HG02884 (cell line): Measurements from ENCODE around the gene MAPK7.
A peak's percentile ranks its signal among the peaks of the same experiment; 100 is the strongest.

Experiments
- ATAC-seq: cut with Tn5 transposase; IDR thresholded peaks from one replicate; pipeline ENCODE4 v1.9.1; 2021; ENCODE audit warnings: mild to moderate bottlenecking, moderate library complexity; ENCODE audit not compliant: unreplicated experiment

The MAPK7 gene

DNA sequence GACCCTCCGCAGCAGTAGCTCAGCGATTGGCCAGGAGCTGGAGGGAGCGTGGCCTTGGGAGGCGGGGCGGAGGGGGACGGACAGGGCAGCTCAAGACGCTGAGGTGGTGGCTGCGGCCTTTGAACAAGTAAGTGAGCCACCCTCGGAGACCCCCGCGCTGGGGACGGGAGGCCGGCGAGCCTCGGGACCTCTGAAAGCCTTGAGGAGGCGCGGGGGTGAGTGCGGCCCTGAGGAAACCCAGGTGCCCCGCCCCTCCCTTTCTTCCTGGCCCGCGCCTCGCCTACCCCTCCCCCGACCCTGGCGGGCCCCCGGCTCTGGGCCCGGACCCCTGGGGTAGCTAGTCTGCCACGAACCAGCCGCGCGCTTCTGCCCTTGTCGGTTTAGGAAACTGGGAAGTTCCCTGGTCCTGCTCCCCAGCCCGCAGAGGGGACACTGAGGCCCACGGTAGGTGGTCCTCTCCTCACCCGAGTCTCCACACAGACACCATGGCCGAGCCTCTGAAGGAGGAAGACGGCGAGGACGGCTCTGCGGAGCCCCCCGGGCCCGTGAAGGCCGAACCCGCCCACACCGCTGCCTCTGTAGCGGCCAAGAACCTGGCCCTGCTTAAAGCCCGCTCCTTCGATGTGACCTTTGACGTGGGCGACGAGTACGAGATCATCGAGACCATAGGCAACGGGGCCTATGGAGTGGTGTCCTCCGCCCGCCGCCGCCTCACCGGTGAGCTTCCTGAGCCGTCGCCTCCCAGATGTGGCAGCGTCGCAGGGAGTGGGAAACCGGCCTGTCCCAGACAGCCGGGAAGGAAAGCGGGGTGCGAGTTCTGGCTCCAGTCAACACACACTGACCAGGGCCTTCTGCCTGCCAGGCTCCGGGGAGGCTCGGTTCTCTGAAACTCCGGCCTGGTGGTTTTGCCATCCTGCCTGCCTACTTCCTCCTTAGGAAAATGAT, at the start of gene MAPK7:
Gene MAPK7, plus strand, starts transcription at position 83 of the 945 bp plus-strand sequence. Its CDS starts 403 bp downstream, at position 486.
- no peak for ATAC-seq

DNA sequence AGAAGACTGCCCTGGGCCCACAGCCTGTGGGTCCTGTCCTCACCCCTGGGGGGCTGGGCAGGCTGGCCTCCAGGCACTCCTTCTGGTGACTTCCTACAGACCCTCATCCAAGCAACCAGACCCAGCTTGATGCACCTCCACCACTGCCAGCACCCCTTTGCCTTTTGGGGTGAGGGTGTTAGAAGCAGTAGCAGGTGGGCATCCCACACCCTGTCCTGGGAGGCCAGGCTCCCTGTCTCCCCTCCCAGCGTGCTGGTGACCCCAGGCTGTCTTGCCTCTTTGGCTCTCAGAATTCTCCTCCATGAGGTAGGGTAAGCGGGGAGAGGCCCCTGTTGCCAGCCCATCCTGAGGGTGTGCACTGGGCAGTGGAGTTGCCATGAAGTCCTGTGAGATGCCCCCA, 49.2 kb upstream of the MAPK7 start:
- ATAC-seq, result no peak

DNA sequence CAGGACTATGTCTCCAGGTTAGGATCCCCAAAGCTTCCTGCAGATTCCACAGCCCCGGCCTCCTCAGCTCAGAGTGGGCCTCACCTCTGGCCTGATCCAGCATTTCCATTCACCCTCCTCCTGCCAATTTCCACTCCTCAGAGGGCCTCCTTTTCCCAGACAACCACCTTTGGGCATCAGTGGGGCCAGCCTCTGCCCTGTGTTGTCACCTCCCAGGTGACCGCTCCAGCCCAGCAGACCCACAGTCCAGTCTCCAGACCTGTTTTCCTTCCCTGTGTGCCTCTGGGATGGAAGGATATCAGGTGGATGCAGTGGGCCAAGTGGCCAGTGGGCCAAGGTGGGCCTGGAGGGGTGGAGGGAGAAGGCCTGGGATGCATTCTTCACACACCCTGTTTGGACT, 48.5 kb upstream of the MAPK7 start:
- no peak for ATAC-seq

DNA sequence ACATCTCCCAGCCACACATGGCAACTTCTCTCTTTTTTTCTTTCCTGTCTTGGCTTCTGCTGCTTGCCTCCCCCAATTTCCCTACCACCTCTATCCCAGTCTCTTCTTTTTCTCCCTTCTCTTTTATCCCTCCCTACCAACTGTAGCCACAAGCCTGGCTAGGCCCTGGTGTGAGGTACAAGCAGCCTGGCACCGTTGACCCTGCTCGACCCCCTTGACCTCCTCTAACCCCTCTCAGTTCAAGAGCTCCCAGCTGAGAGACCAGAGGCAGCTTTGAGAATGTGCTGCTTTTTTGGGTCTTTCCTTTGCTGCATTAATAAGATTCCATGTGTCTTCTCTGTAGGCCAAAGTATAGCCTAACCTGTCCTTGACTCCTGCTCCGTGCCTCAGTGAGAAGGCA, 48.0 kb upstream of the MAPK7 start:
- no peak for ATAC-seq

DNA sequence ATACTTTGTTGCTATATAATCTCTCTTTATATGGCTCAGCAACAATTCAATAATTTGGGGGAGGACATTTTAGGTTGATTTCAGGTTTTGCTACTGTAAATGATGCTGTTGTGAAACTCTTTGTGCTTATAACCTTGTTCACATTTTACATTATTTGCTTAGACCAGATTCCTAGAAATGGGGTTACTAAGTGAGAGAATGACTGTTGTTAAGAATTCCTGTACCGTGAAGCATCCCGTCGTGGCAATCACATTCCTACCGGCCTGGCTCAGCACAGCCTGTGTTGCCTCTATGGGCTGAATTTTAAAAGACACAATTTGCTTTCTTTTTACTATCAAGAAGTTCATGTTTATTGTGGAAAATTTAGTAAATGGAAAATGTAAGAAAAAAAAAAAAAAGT, 47.2 kb upstream of the MAPK7 start:
- ATAC-seq, result no peak

DNA sequence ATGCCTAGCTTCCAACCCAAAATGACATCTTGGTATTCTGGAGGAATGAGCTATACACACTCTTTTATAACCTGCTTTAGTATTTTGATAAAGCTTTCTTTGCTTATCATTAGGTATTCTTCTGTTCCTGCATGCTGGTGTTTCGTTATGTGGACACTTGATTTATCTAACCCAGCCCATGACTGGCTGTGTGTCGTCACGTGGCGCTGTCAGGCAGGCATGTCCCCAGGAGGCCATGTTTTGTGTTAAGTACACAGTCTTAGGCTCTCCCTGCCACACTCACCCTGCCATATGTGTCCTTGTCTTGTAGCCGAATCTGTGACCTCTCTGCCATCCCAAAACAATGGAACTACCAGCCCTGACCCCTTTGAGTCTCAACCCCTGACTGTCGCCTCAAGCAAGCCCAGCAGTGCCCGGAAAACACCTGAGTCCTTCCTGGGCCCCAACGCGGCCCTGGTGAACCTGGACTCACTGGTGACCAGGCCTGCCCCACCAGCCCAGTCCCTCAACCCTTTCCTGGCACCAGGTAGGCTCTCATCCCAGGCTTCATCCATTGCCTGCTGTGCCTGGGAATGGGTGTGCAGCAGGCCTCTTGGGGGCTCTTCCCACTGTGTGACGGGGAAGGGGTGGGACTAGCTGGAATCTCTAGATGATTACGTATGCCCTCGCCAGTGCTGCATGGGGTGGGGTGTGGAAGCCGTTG, 46.6 kb upstream of the MAPK7 start:
- ATAC-seq, result no peak

DNA sequence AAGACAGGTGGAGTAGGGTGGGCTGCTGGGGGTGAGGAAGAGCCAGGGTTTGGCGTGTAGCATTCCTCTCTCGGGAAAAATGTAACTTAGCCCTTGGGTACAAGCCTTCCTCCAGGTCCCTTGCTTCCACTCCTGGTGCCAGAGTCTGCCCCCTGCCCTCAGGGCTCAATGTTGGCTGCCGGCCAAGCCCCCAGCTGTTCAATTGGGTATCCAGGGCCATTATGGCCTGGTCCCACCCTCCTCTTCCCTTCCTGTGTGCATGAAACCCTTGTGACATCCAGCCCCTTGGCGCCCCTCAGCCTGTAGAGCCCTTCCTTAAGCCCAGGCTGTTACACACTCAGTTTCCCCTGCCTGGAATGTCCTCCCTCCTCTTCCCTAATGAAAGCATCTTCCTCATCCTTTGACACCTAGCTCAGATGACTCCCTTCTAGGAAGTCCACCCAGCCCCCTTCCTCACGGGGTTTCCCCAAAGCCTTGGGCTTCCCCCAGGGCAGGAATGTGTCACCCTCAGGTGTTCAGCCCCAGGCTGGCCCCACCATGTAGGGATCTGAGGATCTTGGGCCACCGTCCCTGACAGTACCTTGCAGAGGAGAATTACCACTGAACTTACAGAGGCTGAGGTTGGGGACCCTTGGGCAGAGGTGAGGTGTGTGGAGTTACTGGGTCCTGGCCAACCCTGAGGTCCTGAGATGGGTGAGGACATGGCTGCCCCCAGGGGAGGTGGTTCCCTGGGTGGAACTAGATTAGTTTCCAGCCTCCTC, 45.7 kb upstream of the MAPK7 start:
- ATAC-seq, result no peak

DNA sequence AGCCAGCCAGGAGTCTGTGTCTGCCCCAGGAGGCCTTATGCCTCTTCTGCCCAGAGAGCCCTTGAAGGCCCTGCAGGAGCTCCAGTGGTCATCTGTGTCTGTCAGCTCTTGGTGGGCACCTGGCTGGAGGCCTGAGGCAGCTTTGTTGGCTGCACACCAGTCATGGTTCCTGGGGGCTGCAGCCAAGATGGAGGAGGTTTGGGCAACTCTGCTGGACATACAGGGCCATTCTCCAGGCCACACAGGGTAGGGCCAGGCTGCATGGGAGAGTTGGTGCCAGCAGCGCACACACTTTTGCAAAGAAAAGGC, 45.2 kb upstream of the MAPK7 start:
- ATAC-seq, result no peak

DNA sequence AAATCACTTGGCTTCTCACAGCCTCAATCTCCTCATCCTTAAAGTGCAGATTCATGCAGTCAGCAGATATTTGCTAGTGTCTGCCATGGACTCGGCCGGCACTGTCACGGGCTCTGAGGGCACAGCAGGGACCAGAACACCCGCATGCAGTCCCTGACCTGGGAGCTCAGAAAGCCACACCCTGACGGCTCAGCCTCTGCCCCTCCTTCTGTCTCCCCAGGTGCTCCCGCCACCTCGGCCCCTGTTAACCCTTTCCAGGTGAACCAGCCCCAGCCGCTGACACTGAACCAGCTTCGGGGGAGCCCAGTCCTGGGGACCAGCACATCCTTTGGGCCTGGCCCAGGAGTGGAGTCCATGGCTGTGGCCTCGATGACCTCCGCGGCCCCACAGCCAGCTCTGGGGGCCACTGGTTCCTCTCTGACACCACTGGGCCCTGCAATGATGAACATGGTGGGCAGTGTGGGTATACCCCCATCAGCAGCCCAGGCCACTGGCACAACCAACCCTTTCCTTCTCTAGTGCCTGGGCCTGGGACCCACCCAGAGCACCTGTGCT, 44.5 kb upstream of the MAPK7 start:
- no peak for ATAC-seq

DNA sequence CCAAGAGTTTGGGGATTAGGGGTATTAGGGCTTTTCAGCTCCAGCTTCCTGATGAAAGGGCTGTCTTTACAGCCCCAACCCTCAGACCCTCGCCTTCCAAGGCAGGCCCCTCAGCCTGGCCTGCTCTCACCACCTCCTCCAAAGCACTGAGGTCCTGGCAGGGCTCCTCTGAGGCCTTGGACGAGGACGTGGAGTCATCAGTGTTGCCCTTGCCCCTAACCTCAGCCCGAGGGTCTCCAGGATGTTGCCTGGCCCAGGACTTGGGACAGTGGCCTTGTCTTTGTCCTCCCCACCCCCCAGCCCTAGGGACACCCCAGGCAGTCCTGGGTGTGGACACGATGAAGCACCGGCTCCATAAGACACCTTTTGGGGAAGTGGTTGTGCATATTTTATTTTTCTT, 44.0 kb upstream of the MAPK7 start:
- no peak for ATAC-seq

DNA sequence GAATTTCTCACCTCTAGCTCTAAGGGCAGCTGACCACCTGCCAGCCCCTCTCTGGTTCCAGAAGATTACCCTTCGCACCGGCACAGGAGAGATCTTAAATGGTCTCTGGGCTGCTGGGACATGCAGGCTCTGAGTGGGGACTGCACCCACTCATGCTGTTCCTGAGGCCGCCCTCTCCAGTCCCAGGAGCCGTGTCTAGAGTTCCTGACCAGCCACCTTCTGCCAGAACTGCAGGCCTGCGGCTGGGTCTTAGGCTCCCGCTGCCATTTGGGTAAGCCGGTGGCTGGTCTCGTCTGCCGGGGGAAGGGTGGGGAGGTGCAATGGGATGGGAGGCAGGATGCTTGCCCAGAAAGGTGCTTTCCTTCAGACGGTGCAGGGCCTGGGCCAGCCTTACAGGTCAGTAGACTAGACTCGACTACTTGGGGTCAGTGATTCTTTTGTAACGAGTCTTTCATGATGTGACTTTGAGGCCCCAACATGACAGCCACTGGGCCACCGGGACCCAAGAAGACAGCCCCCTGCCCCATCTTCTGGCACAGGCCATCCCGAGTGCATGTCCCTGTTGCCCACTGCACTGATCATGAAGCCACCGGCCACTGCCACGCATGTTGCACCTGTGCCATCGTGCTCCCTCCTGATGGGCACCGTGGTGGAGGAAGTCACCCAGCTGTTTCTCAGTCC, 42.2 kb upstream of the MAPK7 start:
- ATAC-seq, result no peak

DNA sequence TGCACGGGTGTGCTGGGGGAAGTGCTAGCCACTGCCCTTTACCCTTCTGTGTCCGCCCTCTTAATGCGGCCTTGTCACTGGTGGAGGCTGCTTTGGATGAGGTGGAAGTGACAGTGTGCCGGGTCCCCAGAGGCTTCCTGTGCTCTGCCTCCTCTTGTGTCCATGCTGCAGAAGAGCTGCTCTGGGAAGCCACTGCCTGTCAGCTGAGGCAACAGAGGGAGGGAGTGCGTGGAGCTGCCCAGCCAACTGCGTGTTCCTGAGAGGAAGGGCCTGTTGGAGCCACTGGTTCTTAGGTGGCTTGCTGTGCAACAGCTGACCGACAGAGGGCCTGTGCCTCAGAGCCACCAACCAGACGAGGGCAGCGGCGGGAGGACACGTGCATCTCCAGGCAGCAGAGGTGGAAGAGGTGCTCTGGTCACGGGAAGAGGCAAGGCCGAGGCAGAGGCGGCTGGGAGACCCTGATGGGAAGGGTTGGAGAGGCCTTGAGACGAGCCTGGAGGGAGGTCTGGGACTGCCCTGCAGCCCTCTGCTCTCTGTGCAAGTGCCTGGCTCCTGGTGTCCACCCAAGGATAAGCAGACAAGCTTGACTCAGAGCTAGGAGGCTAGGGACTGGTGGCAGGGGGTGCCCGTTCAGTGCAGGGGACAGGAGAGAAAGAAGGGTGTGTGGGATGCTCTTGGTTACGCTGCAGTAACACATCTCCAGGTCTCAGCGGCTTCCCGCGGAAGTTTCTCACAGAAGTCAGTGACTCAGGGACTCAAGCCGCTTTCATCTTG, 41.2 kb upstream of the MAPK7 start:
- no peak for ATAC-seq

DNA sequence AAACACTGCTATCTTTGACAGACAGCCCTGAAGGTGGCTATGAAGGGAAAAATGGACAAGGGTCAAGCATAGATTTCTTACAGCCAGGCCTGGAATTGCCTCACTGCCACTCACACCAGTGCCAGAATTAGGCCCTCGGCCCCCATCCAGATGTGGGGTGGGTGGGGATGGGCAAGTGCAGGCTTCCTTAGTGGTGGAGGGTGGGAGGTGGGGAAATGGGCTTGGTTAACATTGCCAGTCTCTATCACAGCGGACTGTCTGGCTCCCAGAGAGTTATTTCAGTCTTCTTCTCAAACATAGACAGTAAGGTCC, 40.6 kb upstream of the MAPK7 start:
- no peak for ATAC-seq

DNA sequence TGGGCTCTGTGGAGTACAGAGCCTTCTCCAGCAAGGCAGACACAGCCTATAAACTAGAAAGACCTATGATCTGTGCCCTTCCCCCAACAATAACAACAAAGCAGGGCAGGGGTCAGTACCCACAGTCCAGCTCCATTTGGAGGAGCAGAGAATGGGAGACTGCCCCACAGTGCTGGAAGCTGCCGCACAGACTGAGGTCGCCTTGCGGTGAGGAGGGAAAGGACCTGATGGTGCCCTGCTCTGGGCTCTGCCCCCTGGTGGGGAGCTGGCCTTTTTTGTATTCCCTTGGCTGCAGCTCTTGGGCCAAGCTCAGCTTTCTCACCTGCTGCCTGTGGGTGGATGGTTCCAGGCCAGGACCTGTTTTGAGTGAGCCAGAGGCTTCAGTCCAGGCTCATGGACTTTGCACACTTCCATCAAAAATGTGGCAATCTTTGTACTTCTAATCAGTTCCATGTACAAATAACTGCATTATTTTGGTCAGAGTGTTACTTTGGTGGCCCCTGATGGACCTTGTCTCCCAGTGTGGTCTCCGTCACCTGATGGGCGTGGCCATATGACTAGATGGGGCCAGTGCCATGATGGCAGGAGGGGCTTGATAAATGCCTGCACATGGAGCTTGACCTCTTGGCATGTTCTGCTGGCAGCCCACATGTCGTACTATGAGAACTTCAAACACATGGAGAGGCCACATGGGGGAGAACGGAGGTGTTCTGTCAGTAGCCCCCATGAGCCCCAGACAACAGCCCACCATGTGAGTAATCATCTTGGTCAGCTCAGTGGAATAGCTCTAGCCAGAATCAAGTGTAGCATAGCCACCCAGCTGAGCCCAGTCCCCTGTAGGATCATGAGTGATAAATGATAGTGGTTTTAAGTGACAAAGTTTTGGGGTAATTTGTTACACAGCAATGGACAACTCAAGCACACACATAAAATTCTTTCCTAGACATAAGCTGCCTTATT, 40.0 kb upstream of the MAPK7 start:
- peak; percentile 55 for ATAC-seq

DNA sequence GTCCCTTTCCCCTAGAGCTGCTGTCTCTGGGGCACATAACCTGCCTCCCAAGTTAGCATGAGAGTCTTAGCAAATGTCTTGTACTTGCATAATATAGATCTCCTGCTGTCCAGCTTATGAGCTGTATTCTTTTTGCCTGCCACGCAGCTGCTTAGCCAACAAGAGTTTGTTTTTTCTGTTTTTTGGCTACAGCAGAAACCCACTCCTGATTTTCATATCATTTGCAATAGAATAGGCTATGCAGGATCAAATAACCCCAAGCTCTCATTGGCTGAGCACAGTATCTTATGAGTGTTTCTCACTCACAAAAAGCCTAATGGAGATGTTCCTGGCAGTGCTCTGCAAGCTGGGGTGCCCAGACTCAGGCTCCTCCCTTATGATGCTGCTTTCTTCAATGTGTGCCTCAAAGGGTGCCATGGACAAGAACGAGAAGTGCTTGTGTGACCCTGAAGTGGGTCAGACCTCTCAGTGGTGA, 38.9 kb upstream of the MAPK7 start:
- no peak for ATAC-seq

DNA sequence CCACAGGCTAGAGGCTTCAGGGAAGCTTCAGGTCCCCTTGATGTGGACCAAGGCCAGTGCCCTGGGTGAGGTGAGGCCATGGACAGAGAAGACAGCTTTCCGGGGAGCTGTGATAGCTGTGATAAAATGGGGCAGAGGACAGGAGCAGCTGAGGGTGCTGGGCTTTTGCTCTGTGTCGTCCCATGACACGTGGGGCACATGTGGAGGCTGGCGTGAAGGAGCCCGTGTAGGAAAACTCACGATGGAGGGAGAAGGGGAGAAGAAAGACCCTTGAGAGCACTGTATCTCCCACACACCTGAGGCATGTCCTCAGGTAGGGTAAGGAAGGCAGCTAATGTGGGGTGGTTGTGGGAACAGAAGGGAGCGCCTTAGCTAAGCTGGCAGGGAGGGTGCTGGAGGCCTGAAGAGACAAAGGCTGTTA, 37.1 kb upstream of the MAPK7 start:
- ATAC-seq, result no peak

DNA sequence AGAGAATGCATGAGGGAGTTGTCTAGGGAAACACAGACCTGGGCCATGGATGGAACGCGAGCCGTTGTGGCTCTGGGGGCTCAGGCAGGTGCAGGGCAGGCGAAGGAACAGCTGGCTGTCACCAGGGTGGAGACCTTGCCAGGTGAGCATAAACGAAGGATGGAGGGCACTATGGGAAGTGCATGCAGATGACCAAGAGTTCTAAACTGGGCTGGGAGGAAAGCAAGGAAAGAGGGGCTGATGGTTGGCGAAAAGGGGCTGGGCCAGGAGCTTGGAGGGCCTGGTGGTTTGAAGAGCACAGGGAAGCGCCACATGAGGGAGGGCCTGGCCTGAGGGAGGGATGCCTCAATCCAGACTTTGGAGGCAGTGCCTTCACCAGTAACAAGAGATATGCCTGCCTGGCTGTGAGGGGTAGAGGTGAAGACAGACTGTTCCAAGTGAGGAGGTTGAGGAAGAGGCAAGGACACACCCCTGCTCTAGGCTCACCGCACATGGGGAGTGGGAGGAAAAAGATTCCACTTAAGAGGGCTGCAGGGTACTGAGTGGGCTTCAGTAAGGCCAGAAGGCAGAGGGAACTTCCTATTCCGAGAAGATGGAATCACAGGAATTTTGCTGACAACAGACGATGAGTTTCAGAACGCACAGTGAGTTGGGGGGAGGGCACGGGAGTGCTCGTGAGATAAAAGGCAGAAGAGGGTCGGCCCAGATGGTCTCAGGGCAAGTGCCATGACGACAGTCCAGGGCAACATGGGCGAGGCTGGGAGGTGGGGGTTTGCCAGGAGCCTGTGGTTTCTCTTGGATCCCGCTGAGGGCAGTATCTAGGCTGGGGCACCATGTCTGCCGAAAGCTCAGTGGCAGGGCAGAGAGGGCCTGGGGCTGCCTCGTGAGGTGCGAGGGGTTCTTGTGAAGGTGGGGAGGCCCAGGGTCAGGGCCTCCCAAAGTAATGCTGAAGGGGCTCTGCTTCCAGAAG, 36.4 kb upstream of the MAPK7 start:
- ATAC-seq, result no peak
